Sigmoid colon (tissue), 4 donors: ENCODE measurements around the gene ZBTB8OS.

Source experiments
- CTCF ChIP-seq, 4 experiments: fragments of 450-650 bp in 3 of 4; fragments of 200-600 bp in 1 of 4; IDR thresholded peaks; one replicate each; pipeline ENCODE4 v1.5.1; 2016 to 2019; ENCODE audit warnings: antibody characterized with exemption in 4 of 4, mild to moderate bottlenecking in 3 of 4, moderate library complexity in 2 of 4
- EP300 ChIP-seq, 4 donors: sonication (generic); formaldehyde crosslinking; IDR thresholded peaks; one replicate each; pipeline ENCODE4 v1.6.1; 2017; ENCODE audit warnings: antibody characterized with exemption in 4 of 4
- POLR2A ChIP-seq, 2 donors: fragments of 450-650 bp; IDR thresholded peaks; one replicate each; pipeline ENCODE4 v1.6.1; 2016; ENCODE audit warnings: antibody characterized with exemption in 2 of 2, mild to moderate bottlenecking in 2 of 2, moderate library complexity in 2 of 2
- POLR2AphosphoS5 ChIP-seq, 4 donors: sonication (generic); formaldehyde crosslinking; IDR thresholded peaks; one replicate each; pipeline ENCODE4 v1.6.1; 2017; ENCODE audit warnings: antibody characterized with exemption in 4 of 4

GRCh38 chr1:32618673-32619221 is 31.6 kb downstream of the ZBTB8OS start:
- TF ChIP-seq POLR2AphosphoS5 (IDR thresholded peaks at IDR 0.05), result no peak
- TF ChIP-seq POLR2A (IDR thresholded peaks at IDR 0.05), result no peak
- no peak for TF ChIP-seq CTCF (IDR thresholded peaks at IDR 0.05)
- TF ChIP-seq EP300 (IDR thresholded peaks at IDR 0.05), result no peak
